ENCODE measurements around the gene OR52J3. TPM values are rescaled to one million over a fixed set of nuclear protein-coding genes. Genes with fewer than 3 reads are reported as not detected.
"Not testable (repeated sequence)": the region's sequence is repeated elsewhere in the genome, so short reads cannot be mapped to it uniquely, and the experiment has no call there.

OR52J3 gene
- total RNA-seq, 6 donors from 2014 or later = not detected

DNA sequence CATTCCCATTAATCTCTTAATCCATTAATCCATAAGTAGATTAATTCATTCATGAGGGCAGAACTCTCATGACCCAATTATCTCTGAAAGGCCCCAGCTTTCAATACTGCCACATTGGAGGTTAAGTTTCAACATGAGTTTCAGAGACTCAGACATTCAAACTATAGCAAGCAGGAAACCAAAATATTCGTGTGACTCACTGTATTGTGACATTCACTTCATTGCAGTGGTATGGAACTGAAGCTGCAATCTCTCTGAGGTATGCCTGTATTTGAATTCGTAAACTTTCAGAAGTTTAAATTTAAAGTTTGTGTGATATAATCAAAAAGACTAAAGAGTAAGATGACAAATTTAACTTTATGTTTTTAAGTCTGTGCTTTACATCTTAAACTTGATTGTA, 2.9 kb upstream of the OR52J3 start:
- TF ChIP-seq, protein P1, sequence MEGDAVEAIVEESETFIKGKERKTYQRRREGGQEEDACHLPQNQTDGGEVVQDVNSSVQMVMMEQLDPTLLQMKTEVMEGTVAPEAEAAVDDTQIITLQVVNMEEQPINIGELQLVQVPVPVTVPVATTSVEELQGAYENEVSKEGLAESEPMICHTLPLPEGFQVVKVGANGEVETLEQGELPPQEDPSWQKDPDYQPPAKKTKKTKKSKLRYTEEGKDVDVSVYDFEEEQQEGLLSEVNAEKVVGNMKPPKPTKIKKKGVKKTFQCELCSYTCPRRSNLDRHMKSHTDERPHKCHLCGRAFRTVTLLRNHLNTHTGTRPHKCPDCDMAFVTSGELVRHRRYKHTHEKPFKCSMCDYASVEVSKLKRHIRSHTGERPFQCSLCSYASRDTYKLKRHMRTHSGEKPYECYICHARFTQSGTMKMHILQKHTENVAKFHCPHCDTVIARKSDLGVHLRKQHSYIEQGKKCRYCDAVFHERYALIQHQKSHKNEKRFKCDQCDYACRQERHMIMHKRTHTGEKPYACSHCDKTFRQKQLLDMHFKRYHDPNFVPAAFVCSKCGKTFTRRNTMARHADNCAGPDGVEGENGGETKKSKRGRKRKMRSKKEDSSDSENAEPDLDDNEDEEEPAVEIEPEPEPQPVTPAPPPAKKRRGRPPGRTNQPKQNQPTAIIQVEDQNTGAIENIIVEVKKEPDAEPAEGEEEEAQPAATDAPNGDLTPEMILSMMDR (IDR thresholded peaks at IDR 0.05) = no peak
- TF ChIP-seq POLR2A (IDR thresholded peaks at IDR 0.05) (no peak), EP300 (IDR thresholded peaks at IDR 0.05) (no peak), POLR2AphosphoS5 (IDR thresholded peaks at IDR 0.05) (no peak)

GRCh38 chr11:5046754-5047330, 516 bp downstream of the OR52J3 start:
- H3K4me3 ChIP-seq = no peak overlapping the region
- TF ChIP-seq, protein P1 (IDR thresholded peaks at IDR 0.05) = no peak
- no peak for TF ChIP-seq EP300 (IDR thresholded peaks at IDR 0.05)
- no peak for TF ChIP-seq POLR2AphosphoS5 (IDR thresholded peaks at IDR 0.05)
- no peak for TF ChIP-seq POLR2A (IDR thresholded peaks at IDR 0.05)
- no peaks in the 10 kb centered on the region for H3K9me3 ChIP-seq
- no peaks in the 10 kb centered on the region for H3K27me3 ChIP-seq
- 77 to 83% methylated on average over 15 of the region's 15 CpGs for WGBS, 2 donors
- no peak for ATAC-seq (ENCODE audit: low FRiP score in 2 of 2)
- H3K4me1 ChIP-seq = no peaks in the 10 kb centered on the region
- H3K27ac ChIP-seq = no peak overlapping the region
- H3K36me3 ChIP-seq = no peaks in the 10 kb centered on the region
- no peak for DNase-seq

More for the DNA sequence above, 2.9 kb upstream of the OR52J3 start:
- H3K27ac ChIP-seq = no peak overlapping the region
- WGBS, 2 donors = 65 to 70% methylated on average over 2 of the region's 2 CpGs
- no peak overlapping the region for H3K4me3 ChIP-seq
- DNase-seq = no peak
- H3K27me3 ChIP-seq = no peaks in the 10 kb centered on the region
- ATAC-seq (ENCODE audit: low FRiP score in 2 of 2) = no peak
- H3K36me3 ChIP-seq = no peaks in the 10 kb centered on the region
- H3K9me3 ChIP-seq = no peaks in the 10 kb centered on the region
- no peaks in the 10 kb centered on the region for H3K4me1 ChIP-seq

DNA sequence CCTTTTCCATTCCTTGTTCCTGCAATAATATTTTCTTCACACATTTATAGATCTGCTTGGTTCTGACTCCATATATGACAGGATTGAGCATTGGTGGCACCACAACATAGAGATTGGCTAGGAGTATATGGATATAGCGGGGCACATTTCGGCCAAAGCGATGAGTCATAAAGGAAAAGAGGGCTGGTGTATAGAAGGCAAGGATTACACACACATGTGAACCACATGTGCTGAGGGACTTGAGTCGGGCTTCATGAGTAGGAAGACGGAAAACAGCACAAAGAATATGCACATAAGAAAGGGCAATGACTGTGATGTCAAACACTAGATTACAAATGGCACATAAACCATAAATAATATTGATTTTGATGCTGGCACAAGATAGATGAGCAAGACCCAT, 12.4 kb downstream of the OR52J3 start:
- not testable (repeated sequence) for H3K9me3 ChIP-seq; DNase-seq; H3K4me1 ChIP-seq; H3K27me3 ChIP-seq; H3K4me3 ChIP-seq; H3K27ac ChIP-seq; H3K36me3 ChIP-seq; ATAC-seq (ENCODE audit: low FRiP score in 2 of 2)
- WGBS, 2 donors = 80 to 85% methylated on average over 5 of the region's 5 CpGs

DNA sequence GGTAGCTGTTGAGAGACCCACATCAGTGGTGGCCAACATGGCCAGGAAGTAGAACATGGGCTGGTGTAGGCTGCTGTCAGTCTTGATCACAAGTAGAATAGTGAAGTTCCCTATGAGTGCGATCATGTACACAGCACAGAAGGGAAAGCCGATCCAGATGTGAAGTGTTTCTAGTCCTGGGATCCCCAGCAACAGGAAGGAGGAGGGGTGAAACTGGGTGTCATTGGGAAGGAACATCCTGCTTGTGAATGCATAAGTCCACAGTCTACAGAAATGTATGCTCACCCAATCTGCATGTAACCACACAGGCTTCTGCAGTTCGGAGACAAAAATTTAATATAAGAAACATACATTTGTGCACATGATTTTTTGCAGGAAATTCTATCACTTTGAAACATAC, 13.1 kb downstream of the OR52J3 start, which contains the start of gene OR52E2:
Gene OR52E2, minus strand, starts transcription at position 237 of the 400 bp plus-strand sequence. Its CDS starts 0 bp downstream, at position 237.
- TF ChIP-seq POLR2A (IDR thresholded peaks at IDR 0.05) (no peak), EP300 (IDR thresholded peaks at IDR 0.05) (no peak), POLR2AphosphoS5 (IDR thresholded peaks at IDR 0.05) (no peak)
- TF ChIP-seq, protein P1 (IDR thresholded peaks at IDR 0.05) = no peak
- Histone ChIP-seq H3K27ac (no peak within 1 kb of the TSS), H3K4me1 (no peaks in the 10 kb centered on the region), H3K36me3 (no peaks in the 10 kb centered on the region), H3K4me3 (no peak within 1 kb of the TSS), H3K9me3 (no peaks in the 10 kb centered on the region), H3K27me3 (no peaks in the 10 kb centered on the region)
- WGBS, 2 donors = 62 to 88% methylated on average over 3 of the region's 3 CpGs
- ATAC-seq (ENCODE audit: low FRiP score in 2 of 2) (peak in 1 of 2 donors; percentile 43), DNase-seq (no peak)

DNA sequence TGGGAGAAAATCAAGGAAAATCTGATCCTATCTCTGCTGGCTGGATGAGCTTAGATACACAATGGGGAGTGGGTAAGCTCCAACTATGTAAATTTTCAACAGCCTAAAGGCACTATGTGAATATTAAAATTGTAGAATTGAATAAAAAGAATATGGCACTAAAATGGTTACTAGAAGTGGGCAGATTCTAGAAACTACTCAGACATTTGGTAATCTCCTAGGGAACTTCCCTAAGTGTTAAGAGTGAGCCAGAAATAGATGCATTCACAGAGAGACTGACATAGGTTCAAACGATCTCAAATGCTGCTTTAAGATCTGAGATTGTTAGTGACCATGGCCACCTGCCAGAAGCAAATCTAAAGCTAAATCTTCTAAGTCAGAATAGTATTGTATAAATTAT, 18.7 kb downstream of the OR52J3 start:
- DNase-seq = no peak
- no peaks in the 10 kb centered on the region for H3K4me1 ChIP-seq
- no peaks in the 10 kb centered on the region for H3K27me3 ChIP-seq
- TF ChIP-seq EP300 (IDR thresholded peaks at IDR 0.05) = no peak
- H3K27ac ChIP-seq = no peak overlapping the region
- no peak overlapping the region for H3K4me3 ChIP-seq
- ATAC-seq (ENCODE audit: low FRiP score in 2 of 2) = no peak
- no peaks in the 10 kb centered on the region for H3K9me3 ChIP-seq
- no peaks in the 10 kb centered on the region for H3K36me3 ChIP-seq
- 21 to 40% methylated on average over 1 of the region's 1 CpG for WGBS, 2 donors

DNA sequence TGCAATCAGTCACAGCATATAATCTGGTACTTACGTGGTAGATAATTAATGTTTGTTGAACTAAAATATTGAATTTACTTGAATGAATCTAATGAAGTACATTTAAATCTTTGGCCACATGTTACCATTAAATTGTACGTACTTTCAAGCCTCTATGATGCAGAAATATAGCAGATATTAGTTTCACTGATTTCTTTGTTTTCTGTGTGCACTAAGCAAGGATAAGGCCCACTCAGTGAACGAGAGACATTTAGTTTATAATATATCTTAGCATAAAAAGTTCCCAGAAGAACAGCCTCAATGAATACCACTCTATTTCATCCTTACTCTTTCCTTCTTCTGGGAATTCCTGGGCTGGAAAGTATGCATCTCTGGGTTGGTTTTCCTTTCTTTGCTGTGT, 22.9 kb downstream of the OR52J3 start, which contains the start of gene OR52E1:
Gene OR52E1, plus strand, starts transcription at position 301 of the 400 bp plus-strand sequence.
- Histone ChIP-seq H3K9me3 (no peaks in the 10 kb centered on the region), H3K27ac (no peak within 1 kb of the TSS), H3K36me3 (no peaks in the 10 kb centered on the region), H3K4me3 (no peak within 1 kb of the TSS), H3K4me1 (no peaks in the 10 kb centered on the region), H3K27me3 (no peaks in the 10 kb centered on the region)
- 59 to 67% methylated on average over 3 of the region's 3 CpGs for WGBS, 2 donors
- DNase-seq (no peak), ATAC-seq (ENCODE audit: low FRiP score in 2 of 2) (no peak)
- no peak for TF ChIP-seq POLR2A (IDR thresholded peaks at IDR 0.05)
